ENCODE results near the gene MMP20. TPM values are rescaled to one million over a fixed set of nuclear protein-coding genes. Genes with fewer than 3 reads are reported as not detected.

MMP20 gene
- total RNA-seq, 1 experiment from 2014 or later = 0.30 TPM

DNA sequence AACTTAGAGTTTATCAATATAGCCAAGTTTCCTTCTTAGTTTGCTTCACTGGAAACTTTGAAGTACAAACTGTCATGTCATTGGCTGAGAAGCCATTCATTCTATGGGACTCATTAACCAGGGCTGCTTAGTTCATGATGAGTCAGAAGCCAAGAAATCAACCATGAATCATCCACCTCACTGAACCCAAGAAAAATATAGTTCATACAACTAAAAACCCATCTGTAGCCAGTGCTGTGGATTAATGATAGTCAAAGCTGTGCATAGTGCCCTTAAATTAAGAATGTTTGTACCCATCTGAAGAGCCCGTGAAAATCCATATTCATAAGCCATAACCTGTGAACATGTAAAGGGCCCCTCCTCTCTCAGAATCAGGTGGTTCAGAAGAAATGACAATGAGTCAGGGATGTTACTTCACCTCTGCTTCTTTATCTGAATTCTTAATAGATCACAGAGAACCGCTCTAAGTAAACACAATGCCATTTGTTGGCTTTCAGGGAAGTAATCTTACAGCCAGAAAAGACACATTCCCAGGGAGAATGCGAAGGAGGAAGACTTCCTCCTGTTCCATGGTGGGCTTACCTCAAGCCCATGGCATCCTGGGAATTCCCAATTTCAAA is 25.4 kb downstream of the MMP20 start (continued):
- TF ChIP-seq ZNF274 (IDR thresholded peaks at IDR 0.05; ENCODE audit: low read depth, low read length) (no peak), EGR1 (IDR thresholded peaks at IDR 0.05; ENCODE audit: low read depth) (no peak; the same call in 1 of the 2 replicates), ZFX (IDR thresholded peaks at IDR 0.05) (no peak)

DNA sequence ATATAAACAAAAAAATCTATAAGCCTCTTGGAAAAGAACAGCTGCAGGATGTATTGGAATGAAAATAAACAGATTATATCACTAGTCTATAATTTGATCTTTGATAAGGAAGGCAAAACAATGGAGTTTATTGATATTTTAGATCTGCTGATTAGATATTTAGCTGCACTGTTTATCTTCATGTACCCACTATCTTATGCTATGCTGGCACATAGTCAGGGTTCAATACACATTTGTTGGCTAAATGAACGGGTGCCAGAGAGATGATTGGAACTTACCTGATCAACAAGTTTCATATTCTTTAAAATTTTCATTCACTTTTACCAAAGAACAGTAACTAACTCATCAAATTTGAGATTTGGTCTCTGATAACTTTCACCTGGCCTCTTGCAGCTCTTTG is 26.9 kb downstream of the MMP20 start:
- no peaks in the 10 kb centered on the region for H4K20me1 ChIP-seq (ENCODE audit: insufficient read depth)
- RAD21 ChIA-PET (ENCODE audit: low non-redundant PET in 1 of 2, low total read pairs in 2 of 2, uncharacterized antibody in 2 of 2, unreplicated experiment in 2 of 2) = no interaction called here
- peaks cover 44 to 69% of the 10 kb centered on the region in 2 experiments for H3K4me1 ChIP-seq (ENCODE audit: control insufficient read depth in 1 of 2, insufficient read depth in 2 of 2, low read length in 2 of 2)
- no TSS peak for BruUV-seq (replicated peaks)
- peak overlapping the region; percentile 65 for H3K4me2 ChIP-seq (ENCODE audit: low read length)
- peak overlapping the region; percentile 92 for H3K27ac ChIP-seq (ENCODE audit: low read depth, low read length)
- peak overlapping the region; percentile 5 for H2AFZ ChIP-seq (ENCODE audit: low read depth, low read length, poor library complexity, severe bottlenecking)
- POLR2A ChIA-PET = interaction anchor here (0.7 kb wide), 2 partner anchors 282 to 1923 kb away, joined by 3 read pairs; no protein-coding TSS in a partner anchor
- no peaks in the 10 kb centered on the region for H3K27me3 ChIP-seq (ENCODE audit: insufficient read depth, low read length)
- DNase-seq (ENCODE audit: low read depth, low spot score) (no peak), ATAC-seq (no peak)
- H3K4me3 ChIP-seq (replicated peaks in 1 of 2; ENCODE audit: low read depth in 1 of 2, low read length in 2 of 2) = 0 out of 4 replicates have a peak overlapping the region, but pooled peaks of 1 of the 2 experiments have one; percentile 10
- H3K9me2 ChIP-seq (ENCODE audit: insufficient read depth) = no peaks in the 10 kb centered on the region
- peaks cover 0 to 12% of the 10 kb centered on the region in 2 experiments; a peak in 1 of 4 replicates for H3K36me3 ChIP-seq (ENCODE audit: control insufficient read depth in 1 of 2, insufficient read depth in 2 of 2, low read length in 2 of 2)
- CTCF ChIA-PET = no interaction called here
- H3K9me3 ChIP-seq (ENCODE audit: control insufficient read depth in 1 of 2, insufficient read depth in 1 of 2, low read depth in 1 of 2, low read length in 2 of 2) = no peaks in the 10 kb centered on the region
- H3K79me2 ChIP-seq (ENCODE audit: insufficient read depth, low read length) = no peaks in the 10 kb centered on the region
- intact Hi-C loops (cut with micrococcal nuclease) = no loop called here
- peak overlapping the region; percentile 53 for H3K9ac ChIP-seq (ENCODE audit: low read length)
- no peak for TF ChIP-seq RAD21 (IDR thresholded peaks at IDR 0.05; ENCODE audit: low read depth)
- TF ChIP-seq SRF (IDR thresholded peaks at IDR 0.05; ENCODE audit: low read depth) = no peak
- TF ChIP-seq EZH2phosphoT487 (IDR thresholded peaks at IDR 0.05; ENCODE audit: borderline replicate concordance) = no peak
- TF ChIP-seq ZNF274 (IDR thresholded peaks at IDR 0.05; ENCODE audit: low read depth, low read length) = no peak
- no peak for TF ChIP-seq POLR2A (IDR thresholded peaks at IDR 0.05; ENCODE audit: borderline replicate concordance, extremely low read depth, insufficient read depth, insufficient read length)
- TF ChIP-seq, protein P1, sequence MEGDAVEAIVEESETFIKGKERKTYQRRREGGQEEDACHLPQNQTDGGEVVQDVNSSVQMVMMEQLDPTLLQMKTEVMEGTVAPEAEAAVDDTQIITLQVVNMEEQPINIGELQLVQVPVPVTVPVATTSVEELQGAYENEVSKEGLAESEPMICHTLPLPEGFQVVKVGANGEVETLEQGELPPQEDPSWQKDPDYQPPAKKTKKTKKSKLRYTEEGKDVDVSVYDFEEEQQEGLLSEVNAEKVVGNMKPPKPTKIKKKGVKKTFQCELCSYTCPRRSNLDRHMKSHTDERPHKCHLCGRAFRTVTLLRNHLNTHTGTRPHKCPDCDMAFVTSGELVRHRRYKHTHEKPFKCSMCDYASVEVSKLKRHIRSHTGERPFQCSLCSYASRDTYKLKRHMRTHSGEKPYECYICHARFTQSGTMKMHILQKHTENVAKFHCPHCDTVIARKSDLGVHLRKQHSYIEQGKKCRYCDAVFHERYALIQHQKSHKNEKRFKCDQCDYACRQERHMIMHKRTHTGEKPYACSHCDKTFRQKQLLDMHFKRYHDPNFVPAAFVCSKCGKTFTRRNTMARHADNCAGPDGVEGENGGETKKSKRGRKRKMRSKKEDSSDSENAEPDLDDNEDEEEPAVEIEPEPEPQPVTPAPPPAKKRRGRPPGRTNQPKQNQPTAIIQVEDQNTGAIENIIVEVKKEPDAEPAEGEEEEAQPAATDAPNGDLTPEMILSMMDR (IDR thresholded peaks at IDR 0.05 in 2 of 3, conservative IDR thresholded peaks at IDR 0.05 in 1 of 3; ENCODE audit: borderline replicate concordance in 1 of 3, insufficient read depth in 1 of 3, low read depth in 2 of 3, low read length in 2 of 3) = no peak
- TF ChIP-seq, protein P2, sequence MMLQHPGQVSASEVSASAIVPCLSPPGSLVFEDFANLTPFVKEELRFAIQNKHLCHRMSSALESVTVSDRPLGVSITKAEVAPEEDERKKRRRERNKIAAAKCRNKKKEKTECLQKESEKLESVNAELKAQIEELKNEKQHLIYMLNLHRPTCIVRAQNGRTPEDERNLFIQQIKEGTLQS (IDR thresholded peaks at IDR 0.05) = no peak
- TF ChIP-seq, protein P3, sequence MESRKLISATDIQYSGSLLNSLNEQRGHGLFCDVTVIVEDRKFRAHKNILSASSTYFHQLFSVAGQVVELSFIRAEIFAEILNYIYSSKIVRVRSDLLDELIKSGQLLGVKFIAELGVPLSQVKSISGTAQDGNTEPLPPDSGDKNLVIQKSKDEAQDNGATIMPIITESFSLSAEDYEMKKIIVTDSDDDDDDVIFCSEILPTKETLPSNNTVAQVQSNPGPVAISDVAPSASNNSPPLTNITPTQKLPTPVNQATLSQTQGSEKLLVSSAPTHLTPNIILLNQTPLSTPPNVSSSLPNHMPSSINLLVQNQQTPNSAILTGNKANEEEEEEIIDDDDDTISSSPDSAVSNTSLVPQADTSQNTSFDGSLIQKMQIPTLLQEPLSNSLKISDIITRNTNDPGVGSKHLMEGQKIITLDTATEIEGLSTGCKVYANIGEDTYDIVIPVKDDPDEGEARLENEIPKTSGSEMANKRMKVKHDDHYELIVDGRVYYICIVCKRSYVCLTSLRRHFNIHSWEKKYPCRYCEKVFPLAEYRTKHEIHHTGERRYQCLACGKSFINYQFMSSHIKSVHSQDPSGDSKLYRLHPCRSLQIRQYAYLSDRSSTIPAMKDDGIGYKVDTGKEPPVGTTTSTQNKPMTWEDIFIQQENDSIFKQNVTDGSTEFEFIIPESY (IDR thresholded peaks at IDR 0.05; ENCODE audit: extremely low read depth, insufficient replicate concordance, low read length) = no peak
- no peak for TF ChIP-seq JUND (IDR thresholded peaks at IDR 0.05)
- no peak for TF ChIP-seq YY1 (IDR thresholded peaks at IDR 0.05; ENCODE audit: extremely low read depth, insufficient replicate concordance, low read depth, low read length)
- TF ChIP-seq, protein P4, sequence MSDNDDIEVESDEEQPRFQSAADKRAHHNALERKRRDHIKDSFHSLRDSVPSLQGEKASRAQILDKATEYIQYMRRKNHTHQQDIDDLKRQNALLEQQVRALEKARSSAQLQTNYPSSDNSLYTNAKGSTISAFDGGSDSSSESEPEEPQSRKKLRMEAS (IDR thresholded peaks at IDR 0.05) = no peak
- no peak for TF ChIP-seq FOSL1 (IDR thresholded peaks at IDR 0.05; ENCODE audit: low read depth)
- TF ChIP-seq CBX3 (IDR thresholded peaks at IDR 0.05; ENCODE audit: low read depth) = no peak
- TF ChIP-seq ELF1 (IDR thresholded peaks at IDR 0.05; ENCODE audit: borderline replicate concordance, low read depth) = no peak
- no peak for TF ChIP-seq CEBPB (IDR thresholded peaks at IDR 0.05; ENCODE audit: low read depth)
- no peak for TF ChIP-seq TCF7L2 (IDR thresholded peaks at IDR 0.05; ENCODE audit: borderline replicate concordance, extremely low read depth, insufficient read depth, insufficient read length)
